COR-L47 (cell line): ENCODE results near the gene USH2A.
A peak's percentile ranks its signal among the peaks of the same experiment; 100 is the strongest.

Source experiments
- DNase-seq: peaks from one replicate; lab custom pipeline; 2025; lab: John Stamatoyannopoulos, UW

Gene USH2A

GRCh38 chr1:215710036-215710898, 713.0 kb downstream of the USH2A start:
- DNase-seq: peak; percentile 78

DNA sequence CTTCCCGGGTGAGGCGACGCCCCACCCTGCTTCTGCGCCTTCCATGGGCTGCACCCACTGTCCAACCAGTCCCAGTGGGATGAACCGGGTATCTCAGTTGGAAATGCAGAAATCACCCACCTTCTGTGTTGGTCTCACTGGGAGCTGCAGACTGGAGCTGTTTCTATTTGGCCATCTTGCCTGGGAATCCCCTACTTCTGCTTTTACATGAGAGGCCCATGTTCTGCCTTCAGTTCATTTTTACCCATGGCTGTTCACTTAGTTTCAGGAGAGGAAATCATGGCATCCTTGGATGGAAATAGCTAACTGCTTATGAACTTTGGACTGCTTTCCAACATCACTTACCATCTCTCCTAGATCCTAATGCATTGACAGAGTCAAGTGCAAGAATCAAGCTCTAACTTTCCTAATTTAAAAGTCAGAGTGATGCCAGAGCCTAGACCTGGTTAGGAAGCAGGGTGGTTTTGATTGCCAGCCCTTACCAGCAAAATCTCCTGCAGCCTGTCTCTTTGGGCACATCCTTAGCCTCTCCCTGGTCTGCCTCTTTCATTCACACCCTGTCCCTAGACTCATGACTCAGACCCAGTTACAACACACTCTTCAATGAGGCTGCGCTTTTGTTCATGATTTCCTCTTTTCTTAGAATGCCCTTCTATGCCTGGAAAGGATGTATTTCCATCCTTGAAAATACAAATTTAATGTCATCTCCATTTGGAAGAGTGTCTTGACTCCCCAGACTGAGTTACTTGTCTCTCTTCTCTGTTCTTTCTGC, 719.0 kb downstream of the USH2A start:
- no peak for DNase-seq

GRCh38 chr1:215682232-215682631, 741.0 kb downstream of the USH2A start:
- DNase-seq: peak; percentile 33

- DNase-seq: no peak
These were observed 742.2 kb downstream of the USH2A start for GRCh38 chr1:215681041-215681440.

GRCh38 chr1:215679231-215679630, 744.0 kb downstream of the USH2A start:
- no peak for DNase-seq

- no peak for DNase-seq
These were observed 746.1 kb downstream of the USH2A start for GRCh38 chr1:215677112-215677511.

GRCh38 chr1:215673943-215674342, 749.3 kb downstream of the USH2A start:
- DNase-seq: no peak

DNA sequence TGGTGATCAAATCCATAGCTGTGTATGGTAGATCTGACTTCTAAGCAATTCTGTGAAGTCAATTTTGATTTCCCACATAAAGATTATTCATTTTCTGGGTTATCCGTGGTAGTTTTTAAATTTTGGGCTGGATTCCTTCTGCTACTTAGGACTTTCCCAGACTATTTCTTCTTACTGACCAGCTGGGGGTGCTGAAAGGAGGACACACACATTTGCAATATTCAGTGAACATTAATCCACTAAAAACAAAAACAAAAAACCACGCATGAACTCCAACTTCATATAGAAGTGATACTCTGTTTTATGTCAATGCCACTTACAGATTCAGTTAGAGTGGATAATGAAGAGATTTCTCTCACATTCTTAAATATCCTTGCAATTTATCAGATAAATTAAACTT, 750.8 kb downstream of the USH2A start:
- no peak for DNase-seq

DNA sequence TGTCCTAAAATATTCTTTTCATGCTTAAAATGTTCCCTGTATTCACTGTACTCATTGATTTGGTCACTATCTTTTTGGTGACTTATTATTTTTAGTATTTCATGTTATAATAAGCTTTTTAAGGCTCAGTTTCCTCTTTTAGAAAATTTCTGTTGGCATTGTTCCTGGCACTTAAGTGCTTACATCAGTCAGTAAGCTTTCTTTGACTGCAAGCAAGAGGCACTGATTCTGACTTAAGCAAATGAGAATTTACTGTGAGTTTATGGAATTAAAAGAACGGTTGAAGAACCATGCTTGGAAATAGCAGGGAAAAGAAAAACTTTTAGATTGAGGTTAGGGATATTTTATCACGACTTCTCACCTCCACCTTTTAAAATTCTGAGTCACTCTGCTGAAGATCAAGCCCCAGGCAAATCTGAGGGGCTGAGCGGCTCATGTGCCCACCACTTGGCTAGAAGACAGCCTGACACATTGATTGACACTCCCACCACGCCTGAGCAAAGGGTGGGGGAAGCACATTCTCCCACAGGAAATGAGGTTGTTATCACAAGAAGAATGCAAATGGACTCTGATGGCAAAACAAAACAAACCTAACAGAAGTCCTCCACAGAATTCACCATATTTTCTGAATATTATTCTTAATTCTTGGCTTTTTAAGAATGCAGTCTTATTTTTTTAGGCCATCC, 753.3 kb downstream of the USH2A start:
- DNase-seq: no peak

GRCh38 chr1:215667761-215668160, 755.5 kb downstream of the USH2A start:
- DNase-seq: no peak

DNA sequence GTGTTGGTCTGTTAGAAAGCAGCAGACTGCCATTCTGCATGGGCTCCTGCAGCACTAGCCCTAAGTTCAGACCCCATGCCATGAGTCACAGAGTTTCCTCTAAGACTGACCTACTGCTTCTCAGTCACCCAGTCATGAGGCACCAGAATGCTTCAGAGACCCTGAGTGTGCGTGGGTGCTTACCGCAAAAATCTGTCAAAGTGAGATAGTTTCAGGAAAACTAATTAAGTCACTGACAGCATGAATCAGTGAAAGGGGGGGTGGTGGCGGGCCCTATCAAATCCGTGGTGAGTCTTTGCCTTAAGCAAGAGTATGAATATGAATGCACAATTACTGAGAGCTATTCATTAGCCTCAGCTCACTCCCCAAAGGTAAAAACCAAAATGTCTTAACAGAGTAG, 758.0 kb downstream of the USH2A start:
- DNase-seq: no peak

GRCh38 chr1:215661033-215661432, 762.2 kb downstream of the USH2A start:
- DNase-seq: no peak

- no peak for DNase-seq
These were observed 763.0 kb downstream of the USH2A start for GRCh38 chr1:215660259-215660658.

DNA sequence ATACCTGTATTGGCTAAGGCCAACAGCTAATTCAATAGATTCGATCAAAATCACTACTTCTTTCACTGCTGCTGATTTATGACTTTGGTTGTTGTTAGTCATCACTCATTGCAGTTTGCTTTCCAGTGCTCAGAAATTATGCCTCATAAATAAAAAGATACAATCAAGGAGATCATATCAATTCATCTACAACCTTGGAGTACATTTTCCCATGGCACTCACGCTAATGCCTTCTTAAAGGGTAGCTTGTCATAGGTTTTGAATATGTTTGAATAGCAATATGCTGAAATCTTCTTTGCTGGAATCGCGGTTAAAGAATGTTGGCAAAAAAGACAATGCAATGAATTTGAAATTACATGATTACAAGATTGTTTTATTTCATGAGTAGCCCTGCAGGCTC, 766.2 kb downstream of the USH2A start:
- no peak for DNase-seq

DNA sequence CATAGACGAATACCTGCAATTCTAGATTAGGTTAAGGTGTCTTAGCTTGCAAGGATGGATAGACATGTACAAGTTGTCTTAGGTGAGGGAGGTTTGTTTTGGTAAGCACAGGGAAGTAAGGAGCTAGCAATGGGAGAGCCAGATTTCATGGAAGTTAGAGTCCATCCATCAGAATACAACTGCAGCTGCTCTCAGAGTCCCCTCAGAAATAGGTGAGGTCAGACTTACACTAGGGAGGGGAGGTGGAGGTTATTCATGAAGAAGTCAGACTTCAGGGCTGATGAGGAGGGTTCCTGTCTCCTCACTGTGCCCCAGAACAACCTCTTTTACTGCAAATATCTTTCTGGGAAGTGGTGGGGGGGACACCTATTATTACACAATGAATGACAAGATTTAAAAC, 770.9 kb downstream of the USH2A start:
- no peak for DNase-seq

DNA sequence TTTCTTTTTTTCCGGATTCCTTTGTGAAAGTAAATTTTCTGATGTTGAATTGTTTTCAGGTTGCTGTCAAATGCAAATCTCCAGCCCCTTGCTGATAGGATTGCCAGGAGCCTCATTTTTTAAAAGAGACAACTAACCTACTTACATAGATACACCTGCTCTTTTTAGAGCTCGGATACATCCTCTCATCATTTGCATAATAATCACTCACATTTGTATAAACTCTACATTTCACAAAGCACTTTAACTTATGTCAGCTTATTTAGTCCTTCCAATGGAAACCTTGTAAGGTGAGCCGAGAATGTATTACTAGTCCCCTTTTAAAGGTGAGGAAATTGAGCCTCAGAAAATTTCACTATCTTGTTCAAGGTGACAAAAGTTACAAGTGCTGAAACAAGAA, 771.4 kb downstream of the USH2A start:
- no peak for DNase-seq

GRCh38 chr1:215650446-215651149, 772.6 kb downstream of the USH2A start:
- DNase-seq: no peak

DNA sequence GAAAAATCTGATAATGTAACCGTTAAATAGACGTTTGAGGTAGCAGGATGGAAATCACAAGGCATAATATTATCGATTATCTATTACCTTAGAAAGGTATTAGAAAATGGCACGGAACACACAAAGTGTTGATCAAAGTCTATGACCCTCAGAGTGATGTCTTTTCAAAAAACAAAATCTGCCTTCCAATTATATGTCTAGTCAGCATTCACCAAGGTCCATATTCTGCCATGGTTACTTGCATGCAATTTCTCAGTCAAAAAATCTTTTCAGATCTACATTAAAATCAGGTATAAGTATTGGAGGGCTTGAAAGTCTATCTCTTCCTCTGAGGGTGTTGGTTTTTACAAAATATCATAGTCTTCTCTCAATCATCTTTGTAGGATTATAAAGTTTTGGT, 774.3 kb downstream of the USH2A start:
- no peak for DNase-seq

DNA sequence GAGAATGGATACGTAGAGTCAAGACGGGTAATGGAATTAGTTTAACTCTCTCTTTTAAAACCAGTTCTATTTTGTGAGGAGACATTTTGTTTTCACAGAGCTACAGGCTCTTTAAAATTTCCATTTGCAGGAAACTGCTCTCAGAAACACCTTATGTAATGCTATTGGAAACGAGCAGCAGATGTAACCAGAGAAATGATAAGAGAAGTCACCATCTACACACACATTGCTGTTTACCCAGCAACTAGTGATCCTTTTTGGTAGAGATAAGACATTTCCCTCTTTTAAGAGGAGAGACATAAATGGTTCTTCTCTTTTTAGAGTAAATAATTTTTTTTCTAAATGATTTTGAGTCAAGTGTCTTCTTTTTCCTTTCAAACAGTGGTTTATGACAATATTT, 775.5 kb downstream of the USH2A start:
- no peak for DNase-seq

- DNase-seq: no peak
These were observed 777.4 kb downstream of the USH2A start for GRCh38 chr1:215645861-215646260.

DNA sequence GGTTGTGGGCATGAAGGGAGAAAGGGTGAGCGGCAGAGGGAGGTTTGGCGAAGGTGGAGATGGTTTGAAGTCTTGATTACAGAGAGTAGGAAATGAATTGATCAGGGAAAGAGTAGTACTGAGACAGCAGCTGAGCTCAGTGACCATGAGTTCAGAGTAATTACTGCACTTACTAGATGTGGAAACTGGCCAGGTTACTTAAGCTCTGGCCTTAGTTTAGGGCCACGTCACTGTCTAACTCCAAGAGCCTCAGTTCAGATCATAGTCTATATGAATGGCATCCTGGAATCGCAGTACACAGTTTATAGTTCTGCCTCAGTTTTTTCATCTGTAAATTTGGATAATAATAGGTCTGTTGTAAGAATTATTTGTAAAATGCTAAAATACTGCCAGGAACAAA, 778.1 kb downstream of the USH2A start:
- no peak for DNase-seq
